Measurements from ENCODE around the gene HSH2D. TPM values are rescaled to one million over a fixed set of nuclear protein-coding genes. Genes with fewer than 3 reads are reported as not detected.
"Not testable (repeated sequence)": the region's sequence is repeated elsewhere in the genome, so short reads cannot be mapped to it uniquely, and the experiment has no call there.

The HSH2D gene
- total RNA-seq, 1 donor from 2014 or later: 0.32 TPM

DNA sequence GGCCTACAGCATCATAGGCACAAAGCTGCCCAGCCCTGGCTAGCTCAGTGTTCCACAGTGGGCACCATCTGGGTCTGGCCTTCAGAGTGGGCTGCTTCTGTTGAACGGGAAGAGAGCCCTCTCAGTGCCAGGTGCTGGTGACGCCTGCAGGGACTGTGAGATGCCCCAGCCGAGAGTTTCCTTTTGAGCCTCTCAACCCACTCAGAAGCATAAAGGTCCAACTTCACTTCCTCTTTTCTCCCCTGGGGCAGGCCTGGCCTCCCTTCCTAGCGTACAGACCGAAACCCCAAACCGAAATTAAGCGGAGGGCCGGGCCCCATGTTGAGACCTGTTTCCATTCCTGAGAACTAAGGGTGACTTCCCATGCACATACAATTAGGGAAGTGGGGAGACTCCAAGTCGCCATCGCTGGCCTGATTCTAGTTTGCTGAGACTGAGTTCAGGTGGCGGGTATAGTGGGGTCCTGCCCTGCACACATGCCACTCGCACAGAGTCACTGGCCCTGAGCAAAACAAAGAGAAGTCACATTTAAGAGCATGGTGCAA lies 24.9 kb upstream of the HSH2D start:
- DNase-seq (ENCODE audit: low spot score): peak; percentile 78

DNA sequence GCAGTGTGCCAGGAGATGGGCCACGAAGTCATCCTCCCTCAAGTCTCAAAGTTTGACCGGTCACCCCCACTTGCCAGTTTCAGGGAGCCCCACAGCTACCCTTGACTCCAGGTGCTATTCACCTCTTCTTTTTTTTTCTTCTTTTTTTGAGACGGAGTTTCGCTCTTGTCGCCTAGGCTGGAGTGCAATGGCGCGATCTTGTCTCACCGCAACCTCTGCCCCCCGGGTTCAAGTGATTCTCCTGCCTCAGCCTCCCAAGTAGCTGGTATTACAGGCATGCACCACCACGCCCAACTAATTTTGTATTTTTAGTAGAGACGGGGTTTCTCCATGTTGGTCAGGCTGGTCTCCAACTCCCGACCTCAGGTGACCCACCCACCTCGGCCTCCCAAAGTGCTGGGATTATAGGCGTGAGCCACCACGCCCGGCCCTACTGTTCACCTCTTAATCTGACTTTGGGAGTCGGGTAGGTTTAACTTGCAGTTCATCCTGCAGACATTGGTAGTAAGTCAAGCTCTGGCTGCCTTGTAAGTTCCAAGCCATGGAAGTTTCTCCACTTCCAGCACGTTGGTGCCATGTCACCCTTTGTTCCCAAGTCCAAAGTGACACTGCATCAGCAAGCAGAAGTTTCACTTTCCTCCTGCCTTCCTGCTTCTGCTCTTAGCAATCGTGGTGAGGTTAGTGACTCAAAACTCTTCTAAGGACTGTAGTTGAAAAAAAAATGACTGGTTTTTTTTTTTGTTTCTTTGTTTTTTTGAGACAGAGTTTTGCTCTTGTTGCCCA lies 24.2 kb upstream of the HSH2D start:
- intact Hi-C loops (cut with DNase I); DNase-seq (ENCODE audit: low spot score): not testable (repeated sequence)

More for the DNA sequence above, 24.9 kb upstream of the HSH2D start:
- intact Hi-C loops (cut with DNase I): no loop called here

DNA sequence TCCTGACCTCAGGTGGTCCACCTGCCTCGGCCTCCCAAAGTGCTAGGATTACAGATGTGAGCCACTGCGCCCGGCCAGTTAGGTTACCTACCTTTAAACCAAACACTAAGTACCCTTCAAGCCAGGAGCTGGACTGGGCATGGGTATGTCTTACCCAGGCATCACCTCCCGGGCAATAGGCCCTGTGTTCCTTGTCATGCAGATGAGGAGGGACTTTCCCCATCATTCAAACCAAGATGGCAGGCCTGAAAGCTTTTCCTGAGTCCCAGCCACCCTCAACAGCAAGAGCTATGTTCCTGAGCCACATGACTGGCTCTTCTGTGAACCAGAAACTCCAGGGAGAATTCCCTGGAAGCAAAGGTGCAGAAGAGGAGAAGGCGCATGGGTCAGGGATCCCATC lies 22.3 kb upstream of the HSH2D start:
- intact Hi-C loops (cut with DNase I): no loop called here
- DNase-seq (ENCODE audit: low spot score): no peak

DNA sequence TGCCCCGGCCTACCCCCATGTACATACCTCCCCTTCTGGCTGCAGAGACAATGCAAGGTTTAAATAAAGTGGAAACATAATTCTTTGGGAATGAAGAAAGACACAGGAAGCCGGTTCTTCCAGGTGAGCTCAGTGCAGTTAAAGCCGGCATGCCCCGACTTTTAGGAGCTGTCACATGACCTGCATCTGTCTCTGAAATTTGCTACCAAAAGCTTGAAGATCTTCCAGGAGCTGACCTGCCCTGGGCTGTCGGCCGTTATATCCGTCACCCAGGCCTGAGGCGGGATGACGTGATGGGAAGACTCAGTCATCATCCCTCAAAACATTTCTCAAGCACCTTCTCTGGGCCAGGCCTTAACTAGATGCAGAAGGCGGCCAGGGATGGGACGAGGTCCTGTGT lies 21.5 kb upstream of the HSH2D start:
- DNase-seq (ENCODE audit: low spot score): no peak
- intact Hi-C loops (cut with DNase I): no loop called here

- DNase-seq (ENCODE audit: low spot score): no peak
- intact Hi-C loops (cut with DNase I): no loop called here
These were observed 18.5 kb upstream of the HSH2D start for GRCh38 chr19:16124953-16125352.

- intact Hi-C loops (cut with DNase I): no loop called here
- no peak for DNase-seq (ENCODE audit: low spot score)
These were observed 17.6 kb upstream of the HSH2D start for GRCh38 chr19:16125737-16126495.

GRCh38 chr19:16127080-16127479 lies 16.4 kb upstream of the HSH2D start:
- DNase-seq (ENCODE audit: low spot score): no peak
- intact Hi-C loops (cut with DNase I): no loop called here

- intact Hi-C loops (cut with DNase I): no loop called here
- no peak for DNase-seq (ENCODE audit: low spot score)
These were observed 15.6 kb upstream of the HSH2D start for GRCh38 chr19:16127776-16128371.

DNA sequence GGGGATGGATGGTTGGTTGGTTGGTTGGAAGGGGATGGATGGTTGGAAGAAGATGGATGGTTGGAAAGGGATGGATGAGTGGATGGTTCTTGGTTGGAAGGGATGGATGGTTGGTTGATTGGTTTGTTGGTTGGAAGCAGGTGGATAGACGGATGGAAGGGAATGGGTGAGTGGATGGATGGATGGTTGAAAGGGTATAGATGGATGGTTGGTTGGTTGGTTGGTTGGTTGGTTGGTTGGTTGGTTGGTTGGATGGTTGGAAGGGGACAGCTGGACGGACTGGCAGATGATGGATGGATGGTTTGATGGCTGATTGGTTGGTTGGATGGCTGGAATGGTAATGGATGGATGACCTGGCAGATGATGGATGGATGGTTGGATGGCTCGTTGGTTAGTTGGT lies 11.8 kb upstream of the HSH2D start:
- intact Hi-C loops (cut with DNase I): no loop called here
- no peak for DNase-seq (ENCODE audit: low spot score)

GRCh38 chr19:16133818-16134217 lies 9.7 kb upstream of the HSH2D start:
- DNase-seq (ENCODE audit: low spot score): no peak
- intact Hi-C loops (cut with DNase I): no loop called here

DNA sequence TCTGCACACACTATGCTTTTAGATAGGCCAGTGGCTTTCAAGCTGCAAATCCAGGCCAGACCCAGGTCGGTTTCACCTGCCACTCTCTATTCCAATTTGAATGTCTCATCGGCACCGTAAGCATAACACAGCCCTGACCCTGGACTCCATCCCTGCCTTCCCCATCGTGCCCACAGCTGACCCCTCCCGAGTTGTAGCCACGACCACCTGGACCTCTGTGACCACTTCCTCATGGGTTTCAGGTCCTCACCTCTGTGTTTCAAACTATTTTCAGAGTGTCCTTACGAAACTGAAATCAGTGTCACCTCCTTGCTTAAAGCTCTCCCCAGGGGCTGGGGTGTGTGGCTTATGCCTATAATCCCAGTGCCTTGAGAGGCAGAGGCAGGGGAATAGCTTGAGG lies 9.0 kb upstream of the HSH2D start:
- intact Hi-C loops (cut with DNase I): no loop called here
- no peak for DNase-seq (ENCODE audit: low spot score)

DNA sequence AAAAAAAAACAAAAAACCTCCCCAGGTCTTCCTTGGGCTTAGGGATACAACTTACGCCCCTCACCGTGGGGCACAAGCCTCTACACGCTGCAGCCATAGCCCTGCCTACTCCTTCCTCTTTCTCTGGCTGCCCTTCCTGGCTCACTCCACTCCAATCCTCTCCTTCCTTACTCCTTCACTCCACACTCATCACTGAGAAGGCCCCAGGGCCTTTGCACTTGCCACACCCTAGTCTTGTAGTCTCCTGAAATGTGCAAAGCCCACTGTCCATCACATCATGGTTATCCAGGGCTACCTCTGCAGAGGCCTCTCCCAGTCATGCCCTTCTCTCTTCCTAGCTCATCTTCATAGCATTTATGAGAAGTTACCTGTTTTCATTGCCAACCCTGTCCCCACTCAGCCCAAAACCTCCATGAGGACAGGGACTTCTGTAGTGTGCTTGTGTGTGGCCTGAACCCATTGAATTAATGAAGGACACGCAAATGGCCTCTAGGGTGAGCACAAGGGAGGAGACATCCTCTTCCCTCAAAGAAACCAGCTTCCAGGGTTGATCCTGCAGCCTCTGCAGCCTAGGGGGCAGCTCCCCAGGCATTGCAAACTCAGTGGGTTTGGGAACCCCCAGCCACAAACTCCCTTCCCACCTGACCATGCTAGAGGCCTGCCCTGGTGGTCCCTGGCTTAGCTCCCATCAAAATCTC lies 7.9 kb upstream of the HSH2D start:
- intact Hi-C loops (cut with DNase I): no loop called here
- no peak for DNase-seq (ENCODE audit: low spot score)

- intact Hi-C loops (cut with DNase I): no loop called here
- DNase-seq (ENCODE audit: low spot score): no peak
These were observed 7.1 kb upstream of the HSH2D start for GRCh38 chr19:16136185-16136999.

DNA sequence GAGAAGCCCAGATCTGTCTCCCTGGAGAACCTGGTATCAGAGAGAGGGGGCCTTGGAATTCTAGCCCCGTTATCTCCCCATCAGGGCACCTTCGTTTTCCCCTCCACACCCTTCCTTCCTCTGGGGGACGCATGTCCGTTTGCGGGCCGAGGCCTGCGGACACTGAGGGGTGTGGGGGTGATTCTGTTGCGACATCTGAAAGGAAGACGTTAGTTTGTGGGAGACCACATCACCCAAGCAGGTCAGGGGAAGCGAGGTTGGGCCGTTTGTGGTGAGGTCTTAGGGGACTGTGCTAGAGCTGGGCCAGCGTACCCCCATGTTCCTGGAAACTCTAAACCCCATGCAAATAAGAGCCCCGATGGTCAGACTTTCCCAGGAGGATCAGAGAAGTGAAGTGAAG lies 3.7 kb upstream of the HSH2D start:
- DNase-seq (ENCODE audit: low spot score): no peak

GRCh38 chr19:16141043-16141442 lies 2.4 kb upstream of the HSH2D start:
- intact Hi-C loops (cut with DNase I): no loop called here
- no peak for DNase-seq (ENCODE audit: low spot score)

More for the DNA sequence above, 3.7 kb upstream of the HSH2D start:
- intact Hi-C loops (cut with DNase I): no loop called here

DNA sequence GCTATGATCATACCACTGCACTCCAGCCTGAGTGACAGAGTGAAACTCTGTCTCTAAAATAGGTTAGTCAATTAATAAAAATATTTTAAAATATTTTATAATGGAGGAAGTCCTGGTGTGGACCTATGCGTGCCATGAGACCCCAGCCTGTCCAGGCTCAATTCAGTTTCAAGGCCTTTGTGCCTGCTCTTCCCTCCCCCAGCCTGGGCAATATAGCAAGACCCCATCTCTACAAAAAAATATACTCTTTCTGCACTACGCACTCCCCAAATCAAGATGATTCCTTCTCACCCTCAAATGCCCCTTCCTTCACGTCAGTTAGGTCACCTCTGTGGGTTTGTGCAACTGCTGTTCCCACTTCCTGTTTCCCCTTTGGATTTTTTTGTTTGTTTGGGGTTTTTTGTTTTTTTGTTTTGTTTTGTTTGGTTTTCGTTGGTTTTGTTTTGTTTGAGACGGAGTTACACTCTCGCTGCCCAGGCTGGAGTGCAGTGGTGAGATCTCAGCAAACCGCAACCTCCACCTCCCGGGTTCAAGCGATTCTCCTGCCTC lies 1.4 kb upstream of the HSH2D start:
- intact Hi-C loops (cut with DNase I): no loop called here
- DNase-seq (ENCODE audit: low spot score): no peak

- intact Hi-C loops (cut with DNase I): no loop called here
- no peak for DNase-seq (ENCODE audit: low spot score)
These were observed 714 bp downstream of the HSH2D start for GRCh38 chr19:16144216-16144581.

- intact Hi-C loops (cut with DNase I): no loop called here
- DNase-seq (ENCODE audit: low spot score): no peak
These were observed 2.6 kb downstream of the HSH2D start for GRCh38 chr19:16146112-16146511.
